ENCODE results near the gene G6PC1. TPM values are rescaled to one million over a fixed set of nuclear protein-coding genes. Genes with fewer than 3 reads are reported as not detected.
"Not testable (repeated sequence)": the region's sequence is repeated elsewhere in the genome, so short reads cannot be mapped to it uniquely, and the experiment has no call there.

The G6PC1 gene
- total RNA-seq, 4 donors from 2014 or later = not detected

DNA sequence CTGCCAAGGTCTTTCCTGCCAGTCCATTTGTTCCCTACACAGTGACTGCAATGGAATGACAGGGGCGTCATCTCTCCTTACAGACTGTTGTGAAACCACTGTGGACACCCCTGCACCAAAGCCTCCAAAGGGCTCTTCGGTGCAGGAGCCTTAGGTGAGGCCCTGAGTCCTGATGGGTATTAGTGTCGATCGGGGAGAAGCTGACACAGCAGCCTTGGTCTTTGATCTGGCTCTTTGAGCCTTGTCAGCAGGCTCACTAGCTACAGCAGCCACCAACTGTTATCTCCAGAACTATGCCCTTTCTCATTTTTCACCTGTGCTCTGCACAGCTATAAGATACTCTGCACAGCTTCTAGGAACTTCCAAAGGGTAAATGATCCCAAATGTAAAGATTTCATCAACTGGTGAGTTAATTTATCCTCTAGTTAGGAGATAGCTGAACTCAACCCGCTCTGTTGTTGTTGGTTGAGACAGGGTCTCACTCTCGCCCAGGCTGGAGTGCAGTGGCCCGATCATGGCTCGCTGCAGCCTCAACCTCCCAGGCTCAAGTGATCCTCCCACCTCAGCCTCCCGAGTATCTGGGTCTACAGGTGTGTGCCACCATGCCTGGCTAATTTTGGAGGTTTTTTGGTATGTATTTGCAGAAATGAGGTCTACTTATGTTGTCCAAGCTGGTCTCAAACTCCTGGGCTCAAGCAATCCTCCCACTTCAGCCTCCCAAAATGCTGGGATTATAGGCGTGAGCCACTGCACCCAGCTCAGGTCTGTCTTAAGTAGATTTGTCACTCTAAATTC is 19.7 kb downstream of the G6PC1 start:
- TF ChIP-seq EP300 (IDR thresholded peaks at IDR 0.05) = no peak
- TF ChIP-seq, protein P1, sequence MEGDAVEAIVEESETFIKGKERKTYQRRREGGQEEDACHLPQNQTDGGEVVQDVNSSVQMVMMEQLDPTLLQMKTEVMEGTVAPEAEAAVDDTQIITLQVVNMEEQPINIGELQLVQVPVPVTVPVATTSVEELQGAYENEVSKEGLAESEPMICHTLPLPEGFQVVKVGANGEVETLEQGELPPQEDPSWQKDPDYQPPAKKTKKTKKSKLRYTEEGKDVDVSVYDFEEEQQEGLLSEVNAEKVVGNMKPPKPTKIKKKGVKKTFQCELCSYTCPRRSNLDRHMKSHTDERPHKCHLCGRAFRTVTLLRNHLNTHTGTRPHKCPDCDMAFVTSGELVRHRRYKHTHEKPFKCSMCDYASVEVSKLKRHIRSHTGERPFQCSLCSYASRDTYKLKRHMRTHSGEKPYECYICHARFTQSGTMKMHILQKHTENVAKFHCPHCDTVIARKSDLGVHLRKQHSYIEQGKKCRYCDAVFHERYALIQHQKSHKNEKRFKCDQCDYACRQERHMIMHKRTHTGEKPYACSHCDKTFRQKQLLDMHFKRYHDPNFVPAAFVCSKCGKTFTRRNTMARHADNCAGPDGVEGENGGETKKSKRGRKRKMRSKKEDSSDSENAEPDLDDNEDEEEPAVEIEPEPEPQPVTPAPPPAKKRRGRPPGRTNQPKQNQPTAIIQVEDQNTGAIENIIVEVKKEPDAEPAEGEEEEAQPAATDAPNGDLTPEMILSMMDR (IDR thresholded peaks at IDR 0.05) = no peak
- TF ChIP-seq POLR2A (IDR thresholded peaks at IDR 0.05) = no peak
- no peak for TF ChIP-seq POLR2AphosphoS5 (IDR thresholded peaks at IDR 0.05)
- no peaks in the 10 kb centered on the region for H3K27me3 ChIP-seq
- WGBS, 2 donors (ENCODE audit: low coverage in 1 of 2) = 71 to 75% methylated on average over 3 to 7 of the region's 10 CpGs
- H3K4me3 ChIP-seq = no peak overlapping the region
- peaks cover 0 to 50% (median 0%) of the 10 kb centered on the region in 3 donors for H3K4me1 ChIP-seq
- no peak for ATAC-seq
- no peaks in the 10 kb centered on the region for H3K36me3 ChIP-seq
- peak overlapping the region in 3 of 4 donors; percentile 56 to 64 (median 60) for H3K27ac ChIP-seq
- H3K9me3 ChIP-seq = no peaks in the 10 kb centered on the region

DNA sequence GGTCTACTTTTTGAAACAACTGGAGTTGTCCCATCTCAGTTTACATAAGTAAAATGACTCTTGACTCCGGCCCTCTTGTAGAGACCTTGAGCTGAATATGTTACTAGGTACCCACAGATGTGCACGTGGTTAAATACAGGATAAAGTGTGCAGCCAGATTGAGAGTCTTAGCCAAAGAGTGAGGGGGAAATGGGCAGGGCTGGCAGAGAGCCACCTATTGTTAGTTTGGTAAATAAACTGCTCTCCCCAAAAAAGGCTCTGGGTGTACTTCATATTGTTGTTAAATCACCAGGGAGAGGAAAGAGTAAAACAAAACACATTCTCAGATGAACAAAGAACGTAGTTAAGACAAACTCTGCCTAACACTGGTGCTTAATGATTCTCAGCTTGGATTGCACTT is 20.3 kb downstream of the G6PC1 start:
- H3K4me1 ChIP-seq = peaks cover 0 to 50% (median 0%) of the 10 kb centered on the region in 3 donors
- H3K36me3 ChIP-seq = no peaks in the 10 kb centered on the region

DNA sequence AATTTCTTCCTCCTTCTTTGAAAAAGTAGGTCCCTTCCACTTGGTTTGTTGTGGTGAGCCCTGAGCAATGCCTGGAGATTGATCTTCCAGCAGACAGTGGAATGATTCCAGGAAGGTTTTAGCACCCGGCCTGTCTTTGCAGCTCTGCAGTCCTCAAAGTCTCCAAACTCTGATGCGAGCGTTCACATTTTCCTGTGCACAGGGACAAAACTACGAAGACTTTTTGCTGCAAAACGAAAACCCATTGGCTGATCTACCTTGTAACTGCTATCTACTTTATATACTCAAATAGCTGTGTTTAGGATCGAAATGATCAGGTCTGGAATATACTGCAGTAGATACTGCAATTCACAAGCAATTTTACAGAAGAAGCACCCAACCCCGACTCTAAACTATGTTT is 21.7 kb downstream of the G6PC1 start:
- no peaks in the 10 kb centered on the region for H3K27me3 ChIP-seq
- WGBS, 2 donors (ENCODE audit: low coverage in 1 of 2) = 57 to 59% methylated on average over 5 to 7 of the region's 7 CpGs
- ATAC-seq = no peak
- TF ChIP-seq POLR2AphosphoS5 (IDR thresholded peaks at IDR 0.05) (no peak), EP300 (IDR thresholded peaks at IDR 0.05) (no peak), POLR2A (IDR thresholded peaks at IDR 0.05) (no peak)
- TF ChIP-seq, protein P1 (IDR thresholded peaks at IDR 0.05) = no peak
- no peaks in the 10 kb centered on the region for H3K9me3 ChIP-seq
- no peak overlapping the region for H3K4me3 ChIP-seq
- peaks cover 0 to 50% (median 0%) of the 10 kb centered on the region in 3 donors for H3K4me1 ChIP-seq
- H3K36me3 ChIP-seq = no peaks in the 10 kb centered on the region
- peak overlapping the region in 3 of 4 donors; percentile 56 to 64 (median 60) for H3K27ac ChIP-seq

More for the DNA sequence above, 20.3 kb downstream of the G6PC1 start:
- 4 to 31% methylated on average over 3 of the region's 3 CpGs for WGBS, 2 donors (ENCODE audit: low coverage in 1 of 2)
- no peak overlapping the region for H3K4me3 ChIP-seq
- TF ChIP-seq, protein P1 (IDR thresholded peaks at IDR 0.05) = no peak
- TF ChIP-seq POLR2AphosphoS5 (IDR thresholded peaks at IDR 0.05) = no peak
- no peak for TF ChIP-seq EP300 (IDR thresholded peaks at IDR 0.05)
- TF ChIP-seq POLR2A (IDR thresholded peaks at IDR 0.05) = no peak
- ATAC-seq = peak; percentile 43
- H3K9me3 ChIP-seq = no peaks in the 10 kb centered on the region
- no peaks in the 10 kb centered on the region for H3K27me3 ChIP-seq
- H3K27ac ChIP-seq = peak overlapping the region in 3 of 4 donors; percentile 56 to 64 (median 60)

DNA sequence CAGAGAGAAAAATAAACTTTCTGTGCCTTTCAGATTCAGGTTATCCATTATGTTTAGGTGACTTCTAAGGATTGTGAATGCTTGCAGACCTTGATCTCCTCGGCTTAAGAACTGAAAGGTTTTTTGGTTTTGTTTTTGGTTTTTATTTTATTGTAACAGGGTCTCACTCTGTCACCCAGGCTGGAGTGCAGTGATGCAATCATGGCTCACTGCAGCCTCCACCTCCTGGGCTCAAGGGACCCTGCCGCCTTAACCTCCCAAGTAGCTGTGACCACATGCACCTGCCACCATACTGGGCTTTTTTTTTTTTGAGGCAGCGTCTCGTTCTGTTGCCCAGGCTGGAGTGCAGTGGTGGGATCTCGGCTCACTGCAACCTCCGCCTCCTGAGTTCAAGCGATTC is 22.9 kb downstream of the G6PC1 start:
- ATAC-seq, H3K27me3 ChIP-seq, H3K4me3 ChIP-seq, H3K9me3 ChIP-seq, H3K36me3 ChIP-seq: not testable (repeated sequence)
- 50 to 87% methylated on average over 1 to 3 of the region's 7 CpGs for WGBS, 2 donors (ENCODE audit: low coverage in 1 of 2)
- peak overlapping the region in 3 of 4 donors; percentile 56 to 64 (median 60) for H3K27ac ChIP-seq
- H3K4me1 ChIP-seq = peaks cover 0 to 51% (median 0%) of the 10 kb centered on the region in 3 donors

DNA sequence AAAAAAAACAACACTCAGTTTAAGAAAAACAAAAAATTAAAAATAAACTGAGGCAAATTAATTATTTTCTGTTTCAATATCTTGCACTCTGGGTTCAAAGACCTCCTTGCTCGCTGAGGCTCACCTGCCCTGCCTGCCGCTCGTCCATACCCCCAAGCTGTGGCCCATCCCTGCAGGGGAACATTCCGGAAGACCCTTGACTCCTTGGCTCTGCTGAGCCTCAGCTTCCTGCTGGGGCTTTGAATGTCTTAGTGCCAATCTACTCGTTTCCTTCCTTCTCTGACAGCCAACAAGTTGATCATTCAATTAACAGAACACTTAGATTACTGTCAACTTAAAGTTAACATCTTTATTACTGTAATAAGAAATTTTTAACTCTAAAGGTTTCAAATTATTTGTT is 24.3 kb downstream of the G6PC1 start:
- WGBS, 2 donors (ENCODE audit: low coverage in 1 of 2) = 47 to 77% methylated on average over 4 to 5 of the region's 5 CpGs
- peaks cover 0 to 57% (median 7%) of the 10 kb centered on the region in 3 donors for H3K4me1 ChIP-seq
- no peak overlapping the region for H3K4me3 ChIP-seq
- no peak overlapping the region for H3K27ac ChIP-seq
- no peaks in the 10 kb centered on the region for H3K36me3 ChIP-seq
- no peak for ATAC-seq
- H3K9me3 ChIP-seq = no peaks in the 10 kb centered on the region
- H3K27me3 ChIP-seq = no peaks in the 10 kb centered on the region
- TF ChIP-seq POLR2A (IDR thresholded peaks at IDR 0.05) (no peak), POLR2AphosphoS5 (IDR thresholded peaks at IDR 0.05) (no peak), EP300 (IDR thresholded peaks at IDR 0.05) (no peak)
- TF ChIP-seq, protein P1 (IDR thresholded peaks at IDR 0.05) = no peak

Measured in gastroesophageal sphincter (tissue), 4 donors.